H1 (cell line): Measurements from ENCODE around the gene GRIA2. TPM values are rescaled to one million over a fixed set of nuclear protein-coding genes. Genes with fewer than 3 reads are reported as not detected.

Source experiments
- JUND ChIP-seq: IDR thresholded peaks from 2 replicates; pipeline ENCODE4 v1.6.1; 2011; ENCODE audit warnings: mild to moderate bottlenecking, improper control_type of control experiment, low read length
- NANOG ChIP-seq: IDR thresholded peaks from 2 replicates; pipeline ENCODE4 v1.6.1; 2011; ENCODE audit warnings: low read length, low read depth, mild to moderate bottlenecking, inconsistent platforms; ENCODE audit not compliant: insufficient read depth, poor library complexity, severe bottlenecking
- POLR2AphosphoS5 ChIP-seq: IDR thresholded peaks from 2 replicates; pipeline ENCODE4 v1.6.1; 2011; ENCODE audit warnings: low read depth, low read length
- TBP ChIP-seq: IDR thresholded peaks from 2 replicates; pipeline ENCODE4 v1.6.1; 2011; ENCODE audit warnings: low read depth, low read length, improper control_type of control experiment
- polyA plus RNA-seq, 7 experiments: library from polyadenylated mRNA; depleted of rRNA in 3 of 7; stranded (reverse) in 5 of 7; unstranded in 2 of 7; fragments of >200 nt in 5 of 7; fragments of 200-250 nt in 2 of 7; gene quantifications; 1 replicate in 5 of 7; 2 replicates in 1 of 7; 4 replicates in 1 of 7; pipeline versions ENCODE4 v1.2.1 to v1.2.3, GENCODE V29; 2011 to 2013; ENCODE audit warnings: missing spikeins in 2 of 7, mixed read lengths in 2 of 7
- total RNA-seq: library from RNA; stranded (reverse); fragmentation: NEBNext Ultra II Directional; extraction: Animal tissue kit (Norgen Biotek cat#: 25700); gene quantifications from 2 replicates; pipeline ENCODE4 v1.2.1, GENCODE V29; 2021
- TF ChIP-seq, protein P1 (sequence below): fragments of 300-600 bp; sonication (generic); IDR thresholded peaks from 2 replicates; pipeline ENCODE4 v1.7.1; 2012; ENCODE audit warnings: low read length, moderate library complexity, mild to moderate bottlenecking, inconsistent platforms; ENCODE audit not compliant: insufficient replicate concordance
- TF ChIP-seq, protein P2 (sequence below): IDR thresholded peaks from 2 replicates; pipeline ENCODE4 v1.6.1; 2012; ENCODE audit warnings: low read length, inconsistent platforms
- TF ChIP-seq, protein P3 (sequence below): IDR thresholded peaks from 2 replicates; pipeline ENCODE4 v1.6.1; 2011; ENCODE audit warnings: low read length, improper control_type of control experiment
- TF ChIP-seq, protein P4 (sequence below): IDR thresholded peaks from 2 replicates; pipeline ENCODE4 v1.6.1; 2011; ENCODE audit warnings: low read depth, mild to moderate bottlenecking, low read length; ENCODE audit not compliant: insufficient read depth

The GRIA2 gene
- total and polyA plus RNA-seq, 2 of the 8 experiments (the other 6 are each of a cell fraction or from before 2014, with no cell fraction given): not detected

DNA sequence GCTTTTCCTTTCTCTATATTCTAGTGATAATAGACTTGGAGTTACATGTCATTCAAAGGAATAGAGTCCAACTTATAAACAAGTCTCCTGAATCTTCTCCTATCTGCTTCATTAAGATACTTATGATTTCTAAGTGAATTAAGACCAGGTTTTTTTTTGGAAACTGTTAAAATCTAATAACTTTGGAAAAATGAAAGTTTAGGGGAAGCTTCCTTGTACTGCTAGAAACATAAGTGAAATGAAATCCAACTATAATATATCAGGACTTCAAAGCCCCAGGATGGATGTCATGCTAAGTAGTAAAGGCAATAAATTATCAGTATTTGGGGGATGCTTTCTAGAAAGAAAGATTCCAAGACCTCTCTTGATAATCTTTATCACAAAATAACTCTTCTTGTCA lies 24.8 kb downstream of the GRIA2 start (continued):
- TF ChIP-seq, protein P1, sequence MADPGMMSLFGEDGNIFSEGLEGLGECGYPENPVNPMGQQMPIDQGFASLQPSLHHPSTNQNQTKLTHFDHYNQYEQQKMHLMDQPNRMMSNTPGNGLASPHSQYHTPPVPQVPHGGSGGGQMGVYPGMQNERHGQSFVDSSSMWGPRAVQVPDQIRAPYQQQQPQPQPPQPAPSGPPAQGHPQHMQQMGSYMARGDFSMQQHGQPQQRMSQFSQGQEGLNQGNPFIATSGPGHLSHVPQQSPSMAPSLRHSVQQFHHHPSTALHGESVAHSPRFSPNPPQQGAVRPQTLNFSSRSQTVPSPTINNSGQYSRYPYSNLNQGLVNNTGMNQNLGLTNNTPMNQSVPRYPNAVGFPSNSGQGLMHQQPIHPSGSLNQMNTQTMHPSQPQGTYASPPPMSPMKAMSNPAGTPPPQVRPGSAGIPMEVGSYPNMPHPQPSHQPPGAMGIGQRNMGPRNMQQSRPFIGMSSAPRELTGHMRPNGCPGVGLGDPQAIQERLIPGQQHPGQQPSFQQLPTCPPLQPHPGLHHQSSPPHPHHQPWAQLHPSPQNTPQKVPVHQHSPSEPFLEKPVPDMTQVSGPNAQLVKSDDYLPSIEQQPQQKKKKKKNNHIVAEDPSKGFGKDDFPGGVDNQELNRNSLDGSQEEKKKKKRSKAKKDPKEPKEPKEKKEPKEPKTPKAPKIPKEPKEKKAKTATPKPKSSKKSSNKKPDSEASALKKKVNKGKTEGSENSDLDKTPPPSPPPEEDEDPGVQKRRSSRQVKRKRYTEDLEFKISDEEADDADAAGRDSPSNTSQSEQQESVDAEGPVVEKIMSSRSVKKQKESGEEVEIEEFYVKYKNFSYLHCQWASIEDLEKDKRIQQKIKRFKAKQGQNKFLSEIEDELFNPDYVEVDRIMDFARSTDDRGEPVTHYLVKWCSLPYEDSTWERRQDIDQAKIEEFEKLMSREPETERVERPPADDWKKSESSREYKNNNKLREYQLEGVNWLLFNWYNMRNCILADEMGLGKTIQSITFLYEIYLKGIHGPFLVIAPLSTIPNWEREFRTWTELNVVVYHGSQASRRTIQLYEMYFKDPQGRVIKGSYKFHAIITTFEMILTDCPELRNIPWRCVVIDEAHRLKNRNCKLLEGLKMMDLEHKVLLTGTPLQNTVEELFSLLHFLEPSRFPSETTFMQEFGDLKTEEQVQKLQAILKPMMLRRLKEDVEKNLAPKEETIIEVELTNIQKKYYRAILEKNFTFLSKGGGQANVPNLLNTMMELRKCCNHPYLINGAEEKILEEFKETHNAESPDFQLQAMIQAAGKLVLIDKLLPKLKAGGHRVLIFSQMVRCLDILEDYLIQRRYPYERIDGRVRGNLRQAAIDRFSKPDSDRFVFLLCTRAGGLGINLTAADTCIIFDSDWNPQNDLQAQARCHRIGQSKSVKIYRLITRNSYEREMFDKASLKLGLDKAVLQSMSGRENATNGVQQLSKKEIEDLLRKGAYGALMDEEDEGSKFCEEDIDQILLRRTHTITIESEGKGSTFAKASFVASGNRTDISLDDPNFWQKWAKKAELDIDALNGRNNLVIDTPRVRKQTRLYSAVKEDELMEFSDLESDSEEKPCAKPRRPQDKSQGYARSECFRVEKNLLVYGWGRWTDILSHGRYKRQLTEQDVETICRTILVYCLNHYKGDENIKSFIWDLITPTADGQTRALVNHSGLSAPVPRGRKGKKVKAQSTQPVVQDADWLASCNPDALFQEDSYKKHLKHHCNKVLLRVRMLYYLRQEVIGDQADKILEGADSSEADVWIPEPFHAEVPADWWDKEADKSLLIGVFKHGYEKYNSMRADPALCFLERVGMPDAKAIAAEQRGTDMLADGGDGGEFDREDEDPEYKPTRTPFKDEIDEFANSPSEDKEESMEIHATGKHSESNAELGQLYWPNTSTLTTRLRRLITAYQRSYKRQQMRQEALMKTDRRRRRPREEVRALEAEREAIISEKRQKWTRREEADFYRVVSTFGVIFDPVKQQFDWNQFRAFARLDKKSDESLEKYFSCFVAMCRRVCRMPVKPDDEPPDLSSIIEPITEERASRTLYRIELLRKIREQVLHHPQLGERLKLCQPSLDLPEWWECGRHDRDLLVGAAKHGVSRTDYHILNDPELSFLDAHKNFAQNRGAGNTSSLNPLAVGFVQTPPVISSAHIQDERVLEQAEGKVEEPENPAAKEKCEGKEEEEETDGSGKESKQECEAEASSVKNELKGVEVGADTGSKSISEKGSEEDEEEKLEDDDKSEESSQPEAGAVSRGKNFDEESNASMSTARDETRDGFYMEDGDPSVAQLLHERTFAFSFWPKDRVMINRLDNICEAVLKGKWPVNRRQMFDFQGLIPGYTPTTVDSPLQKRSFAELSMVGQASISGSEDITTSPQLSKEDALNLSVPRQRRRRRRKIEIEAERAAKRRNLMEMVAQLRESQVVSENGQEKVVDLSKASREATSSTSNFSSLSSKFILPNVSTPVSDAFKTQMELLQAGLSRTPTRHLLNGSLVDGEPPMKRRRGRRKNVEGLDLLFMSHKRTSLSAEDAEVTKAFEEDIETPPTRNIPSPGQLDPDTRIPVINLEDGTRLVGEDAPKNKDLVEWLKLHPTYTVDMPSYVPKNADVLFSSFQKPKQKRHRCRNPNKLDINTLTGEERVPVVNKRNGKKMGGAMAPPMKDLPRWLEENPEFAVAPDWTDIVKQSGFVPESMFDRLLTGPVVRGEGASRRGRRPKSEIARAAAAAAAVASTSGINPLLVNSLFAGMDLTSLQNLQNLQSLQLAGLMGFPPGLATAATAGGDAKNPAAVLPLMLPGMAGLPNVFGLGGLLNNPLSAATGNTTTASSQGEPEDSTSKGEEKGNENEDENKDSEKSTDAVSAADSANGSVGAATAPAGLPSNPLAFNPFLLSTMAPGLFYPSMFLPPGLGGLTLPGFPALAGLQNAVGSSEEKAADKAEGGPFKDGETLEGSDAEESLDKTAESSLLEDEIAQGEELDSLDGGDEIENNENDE: no peak
- no peak for TF ChIP-seq TBP
- TF ChIP-seq, protein P2, sequence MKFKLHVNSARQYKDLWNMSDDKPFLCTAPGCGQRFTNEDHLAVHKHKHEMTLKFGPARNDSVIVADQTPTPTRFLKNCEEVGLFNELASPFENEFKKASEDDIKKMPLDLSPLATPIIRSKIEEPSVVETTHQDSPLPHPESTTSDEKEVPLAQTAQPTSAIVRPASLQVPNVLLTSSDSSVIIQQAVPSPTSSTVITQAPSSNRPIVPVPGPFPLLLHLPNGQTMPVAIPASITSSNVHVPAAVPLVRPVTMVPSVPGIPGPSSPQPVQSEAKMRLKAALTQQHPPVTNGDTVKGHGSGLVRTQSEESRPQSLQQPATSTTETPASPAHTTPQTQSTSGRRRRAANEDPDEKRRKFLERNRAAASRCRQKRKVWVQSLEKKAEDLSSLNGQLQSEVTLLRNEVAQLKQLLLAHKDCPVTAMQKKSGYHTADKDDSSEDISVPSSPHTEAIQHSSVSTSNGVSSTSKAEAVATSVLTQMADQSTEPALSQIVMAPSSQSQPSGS: no peak
- TF ChIP-seq, protein P3, sequence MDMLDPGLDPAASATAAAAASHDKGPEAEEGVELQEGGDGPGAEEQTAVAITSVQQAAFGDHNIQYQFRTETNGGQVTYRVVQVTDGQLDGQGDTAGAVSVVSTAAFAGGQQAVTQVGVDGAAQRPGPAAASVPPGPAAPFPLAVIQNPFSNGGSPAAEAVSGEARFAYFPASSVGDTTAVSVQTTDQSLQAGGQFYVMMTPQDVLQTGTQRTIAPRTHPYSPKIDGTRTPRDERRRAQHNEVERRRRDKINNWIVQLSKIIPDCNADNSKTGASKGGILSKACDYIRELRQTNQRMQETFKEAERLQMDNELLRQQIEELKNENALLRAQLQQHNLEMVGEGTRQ: no peak
- TF ChIP-seq, protein P4, sequence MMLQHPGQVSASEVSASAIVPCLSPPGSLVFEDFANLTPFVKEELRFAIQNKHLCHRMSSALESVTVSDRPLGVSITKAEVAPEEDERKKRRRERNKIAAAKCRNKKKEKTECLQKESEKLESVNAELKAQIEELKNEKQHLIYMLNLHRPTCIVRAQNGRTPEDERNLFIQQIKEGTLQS: no peak
- TF ChIP-seq JUND: no peak
- no peak for TF ChIP-seq NANOG
- TF ChIP-seq POLR2AphosphoS5: no peak
